ENCODE measurements around the gene MRAP2. TPM values are rescaled to one million over a fixed set of nuclear protein-coding genes. Genes with fewer than 3 reads are reported as not detected.

Gene MRAP2
- total and polyA plus RNA-seq, 2 donors (not counting 1 experiment from before 2014, with no cell fraction given), result 0.03 to 0.17 TPM

- Histone ChIP-seq H3K9ac (ENCODE audit: insufficient read depth, low read length) (no peak overlapping the region), H3K4me1 (ENCODE audit: control insufficient read depth, extremely low read depth, insufficient read depth, low read length) (no peaks in the 10 kb centered on the region), H3K4me3 (replicated peaks in 1 of 4; ENCODE audit: control extremely low read depth in 1 of 4, insufficient read depth in 1 of 4, low read depth in 3 of 4, low read length in 4 of 4) (no peak overlapping the region), H3K36me3 (ENCODE audit: control insufficient read depth, insufficient read depth, low read length) (no peaks in the 10 kb centered on the region), H4K20me1 (ENCODE audit: control insufficient read depth, extremely low read depth, insufficient read depth, low read length) (no peaks in the 10 kb centered on the region), H2AFZ (ENCODE audit: low read length) (no peak overlapping the region), H3K27me3 (ENCODE audit: control insufficient read depth, insufficient read depth, low read length) (no peaks in the 10 kb centered on the region), H3K4me2 (ENCODE audit: extremely low read depth, insufficient read depth, low read length) (no peak overlapping the region), H3K79me2 (ENCODE audit: control insufficient read depth, insufficient read depth, low read length) (no peaks in the 10 kb centered on the region), H3K27ac (ENCODE audit: insufficient read depth, low read length) (no peak overlapping the region), H3K9me3 (ENCODE audit: control insufficient read depth, insufficient read depth, low read depth, low read length) (no peaks in the 10 kb centered on the region)
- TF ChIP-seq EZH2 (IDR thresholded peaks at IDR 0.05; ENCODE audit: low read length, missing control alignments) (no peak), CTCF (conservative IDR thresholded peaks at IDR 0.05 in 1 of 2, IDR thresholded peaks at IDR 0.05 in 1 of 2; ENCODE audit: low read depth in 1 of 2, low read length in 2 of 2) (no peak)
- DNase-seq (ENCODE audit: low read depth in 2 of 2), result peak in 1 of 2 donors; percentile 2
These were observed 101.7 kb downstream of the MRAP2 start for GRCh38 chr6:84135291-84135690.

DNA sequence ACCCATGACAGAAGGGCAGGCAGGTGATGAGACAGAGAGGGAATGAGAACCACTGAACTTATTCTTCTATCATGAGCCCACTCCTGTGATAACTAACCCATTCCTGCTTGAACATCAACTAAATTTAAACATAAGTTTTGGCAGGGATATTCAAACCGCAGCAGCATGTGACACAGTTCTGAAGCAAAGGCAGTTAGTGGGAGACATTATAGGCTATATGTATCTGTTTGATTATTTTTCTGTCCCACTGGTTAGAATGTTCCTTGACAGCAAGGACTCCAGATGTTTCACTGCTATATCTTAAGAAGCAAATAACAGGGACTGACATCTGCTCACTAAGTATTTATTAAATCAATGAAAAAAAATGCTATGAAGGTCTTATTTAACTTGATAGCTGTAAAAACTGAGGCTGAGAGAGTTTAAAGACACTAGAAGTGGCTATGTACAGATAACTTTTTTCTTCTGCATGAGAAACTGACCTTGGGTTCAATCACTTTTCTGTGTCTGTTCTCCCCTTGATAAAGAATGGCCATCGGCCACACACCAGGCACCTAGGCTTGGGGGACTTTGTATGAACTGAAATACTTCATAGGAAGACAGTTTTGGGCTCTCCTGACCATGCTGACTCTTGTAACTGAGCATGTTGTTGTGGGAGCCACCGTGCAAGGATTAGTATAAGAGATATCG is 102.9 kb downstream of the MRAP2 start:
- peak in 1 of 2 donors; percentile 50 for DNase-seq (ENCODE audit: low read depth in 2 of 2)
- no peak for TF ChIP-seq EZH2 (IDR thresholded peaks at IDR 0.05; ENCODE audit: low read length, missing control alignments)
- no peak for TF ChIP-seq CTCF (conservative IDR thresholded peaks at IDR 0.05 in 1 of 2, IDR thresholded peaks at IDR 0.05 in 1 of 2; ENCODE audit: low read depth in 1 of 2, low read length in 2 of 2)
- Histone ChIP-seq H3K36me3 (ENCODE audit: control insufficient read depth, insufficient read depth, low read length) (no peaks in the 10 kb centered on the region), H3K79me2 (ENCODE audit: control insufficient read depth, insufficient read depth, low read length) (no peaks in the 10 kb centered on the region), H3K4me2 (ENCODE audit: extremely low read depth, insufficient read depth, low read length) (no peak overlapping the region), H3K27ac (ENCODE audit: insufficient read depth, low read length) (no peak overlapping the region), H3K9me3 (ENCODE audit: control insufficient read depth, insufficient read depth, low read depth, low read length) (no peaks in the 10 kb centered on the region), H3K27me3 (ENCODE audit: control insufficient read depth, insufficient read depth, low read length) (no peaks in the 10 kb centered on the region), H3K4me3 (replicated peaks in 1 of 4; ENCODE audit: control extremely low read depth in 1 of 4, insufficient read depth in 1 of 4, low read depth in 3 of 4, low read length in 4 of 4) (no peak overlapping the region), H3K4me1 (ENCODE audit: control insufficient read depth, extremely low read depth, insufficient read depth, low read length) (no peaks in the 10 kb centered on the region), H4K20me1 (ENCODE audit: control insufficient read depth, extremely low read depth, insufficient read depth, low read length) (no peaks in the 10 kb centered on the region), H3K9ac (ENCODE audit: insufficient read depth, low read length) (no peak overlapping the region), H2AFZ (ENCODE audit: low read length) (no peak overlapping the region)

- no peaks in the 10 kb centered on the region for H3K27me3 ChIP-seq (ENCODE audit: control insufficient read depth, insufficient read depth, low read length)
- no peak overlapping the region for H3K27ac ChIP-seq (ENCODE audit: insufficient read depth, low read length)
- H3K9me3 ChIP-seq (ENCODE audit: control insufficient read depth, insufficient read depth, low read depth, low read length), result no peaks in the 10 kb centered on the region
- H3K4me3 ChIP-seq (replicated peaks in 1 of 4; ENCODE audit: control extremely low read depth in 1 of 4, insufficient read depth in 1 of 4, low read depth in 3 of 4, low read length in 4 of 4), result no peak overlapping the region
- H3K4me1 ChIP-seq (ENCODE audit: control insufficient read depth, extremely low read depth, insufficient read depth, low read length), result no peaks in the 10 kb centered on the region
- H3K79me2 ChIP-seq (ENCODE audit: control insufficient read depth, insufficient read depth, low read length), result no peaks in the 10 kb centered on the region
- H2AFZ ChIP-seq (ENCODE audit: low read length), result no peak overlapping the region
- no peaks in the 10 kb centered on the region for H4K20me1 ChIP-seq (ENCODE audit: control insufficient read depth, extremely low read depth, insufficient read depth, low read length)
- TF ChIP-seq EZH2 (IDR thresholded peaks at IDR 0.05; ENCODE audit: low read length, missing control alignments) (no peak), CTCF (conservative IDR thresholded peaks at IDR 0.05 in 1 of 2, IDR thresholded peaks at IDR 0.05 in 1 of 2; ENCODE audit: low read depth in 1 of 2, low read length in 2 of 2) (no peak)
- DNase-seq (ENCODE audit: low read depth in 2 of 2), result peak; percentile 43 to 88
- no peak overlapping the region for H3K9ac ChIP-seq (ENCODE audit: insufficient read depth, low read length)
- H3K4me2 ChIP-seq (ENCODE audit: extremely low read depth, insufficient read depth, low read length), result no peak overlapping the region
- no peaks in the 10 kb centered on the region for H3K36me3 ChIP-seq (ENCODE audit: control insufficient read depth, insufficient read depth, low read length)
These were observed 103.4 kb downstream of the MRAP2 start for GRCh38 chr6:84137051-84137375.
